CD4-positive, alpha-beta T cell (primary cell): ENCODE measurements around the gene EHD4. TPM values are rescaled to one million over a fixed set of nuclear protein-coding genes. Genes with fewer than 3 reads are reported as not detected.

Experiments used
- ATAC-seq: fragments of 200-7000 bp; cut with Tn5 transposase; one replicate; pipeline ENCODE4 v1.10.0; 2022; ENCODE audit warnings: mild to moderate bottlenecking; ENCODE audit not compliant: poor library complexity
- CTCF ChIA-PET: fragments of 350-600 bp; sonication (Branson Sonifier 250); formaldehyde crosslinking; loops from one replicate; lab custom pipeline; 2021; ENCODE audit warnings: antibody characterized with exemption, inconsistent platforms; lab: Charles Lee
- POLR2A ChIA-PET: fragments of 350-600 bp; sonication (Branson Sonifier 250); formaldehyde crosslinking; loops from one replicate; lab custom pipeline; 2021; ENCODE audit warnings: antibody characterized with exemption, inconsistent platforms; lab: Charles Lee
- DNase-seq, 14 experiments: peaks; one replicate each; pipeline ENCODE4 v3.0.0-alpha.2; 2013 to 2020; ENCODE audit warnings: mixed read lengths in 2 of 14
- H3K27ac ChIP-seq, 2 donors: one replicate each; pipeline versions ENCODE4 v1.5.1 to v1.7.0; 2013; ENCODE audit warnings: low read length in 2 of 2, low read depth in 1 of 2, mild to moderate bottlenecking in 1 of 2
- H3K27me3 ChIP-seq, 2 experiments: 1 replicate in 1 of 2; 2 replicates in 1 of 2; pipeline versions ENCODE4 v1.6.1 to v1.7.0; 2013; ENCODE audit warnings: low read length in 2 of 2, control low read depth in 1 of 2, mild to moderate bottlenecking in 1 of 2, moderate library complexity in 1 of 2; ENCODE audit not compliant: insufficient read depth in 2 of 2, control insufficient read depth in 1 of 2
- H3K36me3 ChIP-seq: one replicate; pipeline ENCODE4 v1.6.1; 2013; ENCODE audit warnings: low read length, control low read depth; ENCODE audit not compliant: insufficient read depth
- H3K4me1 ChIP-seq: one replicate; pipeline ENCODE4 v1.6.1; 2013; ENCODE audit warnings: low read length, control low read depth; ENCODE audit not compliant: insufficient read depth
- H3K4me3 ChIP-seq: one replicate; pipeline ENCODE4 v1.5.1; 2013; ENCODE audit warnings: mild to moderate bottlenecking, low read length, moderate library complexity
- H3K9me3 ChIP-seq, 2 experiments: 1 replicate in 1 of 2; 2 replicates in 1 of 2; pipeline versions ENCODE4 v1.6.1 to v1.7.0; 2013; ENCODE audit warnings: low read length in 2 of 2, mild to moderate bottlenecking in 2 of 2, control low read depth in 1 of 2, moderate library complexity in 1 of 2; ENCODE audit not compliant: control insufficient read depth in 1 of 2, insufficient read depth in 1 of 2
- H3K27ac Mint-ChIP-seq: one replicate; pipeline ENCODE4 v1.8.0; 2020; ENCODE audit warnings: mixed read lengths
- H3K27me3 Mint-ChIP-seq: one replicate; pipeline ENCODE4 v1.8.0; 2021; ENCODE audit warnings: mixed read lengths
- H3K36me3 Mint-ChIP-seq: one replicate; pipeline ENCODE4 v1.8.0; 2021; ENCODE audit warnings: low read depth, mixed read lengths
- H3K4me1 Mint-ChIP-seq: one replicate; pipeline ENCODE4 v1.8.0; 2021; ENCODE audit warnings: low read depth, mixed read lengths
- H3K4me3 Mint-ChIP-seq: one replicate; pipeline ENCODE4 v1.8.0; 2020; ENCODE audit warnings: mild to moderate bottlenecking, mixed read lengths
- H3K9me3 Mint-ChIP-seq: one replicate; pipeline ENCODE4 v1.8.0; 2020; ENCODE audit warnings: mixed read lengths
- intact Hi-C, 2 experiments: fragments of 100-400 bp; cut with DNase I in 1 of 2; cut with micrococcal nuclease in 1 of 2; formaldehyde crosslinking; loops; one replicate each; pipeline versions ENCODE4 v1.15.1 to v1.9.0; 2023 to 2025; cut with DNase I, micrococcal nuclease
- total RNA-seq, 174 experiments: library from RNA in 2 of 174; stranded (reverse) in 2 of 174; gene quantifications; one replicate each; pipeline ENCODE4 v1.2.3 and lab custom pipeline; 2021 to 2026
- TF ChIP-seq, protein P1 (sequence below): fragments of 200-600 bp; IDR thresholded peaks from one replicate; pipeline ENCODE4 v1.8.0; 2022; ENCODE audit warnings: antibody characterized with exemption, mild to moderate bottlenecking

Gene EHD4
- total RNA-seq, 2 experiments from 2014 or later: 39.8 to 40.5 TPM

DNA sequence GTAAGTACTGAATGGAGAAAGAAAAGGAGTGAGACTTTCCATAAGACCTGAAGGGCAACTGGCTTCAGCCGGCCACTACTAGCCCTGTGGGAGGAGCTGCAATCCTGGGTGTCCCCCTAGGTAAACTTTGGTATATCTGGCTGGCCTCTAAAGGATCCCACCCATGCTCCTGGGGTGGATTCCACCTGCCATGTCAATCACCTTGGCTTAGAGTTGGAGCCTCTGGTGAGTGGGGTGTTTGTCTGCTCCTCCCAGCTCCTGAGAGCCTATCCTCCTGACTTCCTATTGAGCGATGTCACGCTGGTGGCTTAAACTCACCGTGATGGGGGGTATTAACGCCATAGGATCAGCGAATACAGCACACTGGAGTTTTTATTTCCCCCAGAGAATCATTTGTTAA is 81.1 kb downstream of the EHD4 start:
- ATAC-seq: no peak
- Mint-ChIP-seq H3K27ac (peak overlapping the region; percentile 100), H3K4me1 (peaks cover 55% of the 10 kb centered on the region), H3K9me3 (no peaks in the 10 kb centered on the region), H3K27me3 (no peaks in the 10 kb centered on the region), H3K4me3 (no peak overlapping the region), H3K36me3 (peaks cover 7% of the 10 kb centered on the region)
- intact Hi-C loops: no loop called here
- Histone ChIP-seq H3K4me3 (no peak overlapping the region), H3K36me3 (no peaks in the 10 kb centered on the region), H3K27me3 (no peaks in the 10 kb centered on the region), H3K27ac (no peak overlapping the region), H3K4me1 (peaks cover 69% of the 10 kb centered on the region), H3K9me3 (peaks cover 0 to 6% of the 10 kb centered on the region in 2 experiments)
- TF ChIP-seq, protein P1, sequence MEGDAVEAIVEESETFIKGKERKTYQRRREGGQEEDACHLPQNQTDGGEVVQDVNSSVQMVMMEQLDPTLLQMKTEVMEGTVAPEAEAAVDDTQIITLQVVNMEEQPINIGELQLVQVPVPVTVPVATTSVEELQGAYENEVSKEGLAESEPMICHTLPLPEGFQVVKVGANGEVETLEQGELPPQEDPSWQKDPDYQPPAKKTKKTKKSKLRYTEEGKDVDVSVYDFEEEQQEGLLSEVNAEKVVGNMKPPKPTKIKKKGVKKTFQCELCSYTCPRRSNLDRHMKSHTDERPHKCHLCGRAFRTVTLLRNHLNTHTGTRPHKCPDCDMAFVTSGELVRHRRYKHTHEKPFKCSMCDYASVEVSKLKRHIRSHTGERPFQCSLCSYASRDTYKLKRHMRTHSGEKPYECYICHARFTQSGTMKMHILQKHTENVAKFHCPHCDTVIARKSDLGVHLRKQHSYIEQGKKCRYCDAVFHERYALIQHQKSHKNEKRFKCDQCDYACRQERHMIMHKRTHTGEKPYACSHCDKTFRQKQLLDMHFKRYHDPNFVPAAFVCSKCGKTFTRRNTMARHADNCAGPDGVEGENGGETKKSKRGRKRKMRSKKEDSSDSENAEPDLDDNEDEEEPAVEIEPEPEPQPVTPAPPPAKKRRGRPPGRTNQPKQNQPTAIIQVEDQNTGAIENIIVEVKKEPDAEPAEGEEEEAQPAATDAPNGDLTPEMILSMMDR: no peak
- CTCF ChIA-PET: interaction anchor here (2.5 kb wide), 1 partner anchor 13 kb away, joined by 15 read pairs; no protein-coding TSS in a partner anchor
- POLR2A ChIA-PET: interaction anchor here (2.6 to 4.1 kb wide), 2 partner anchors 21 to 46 kb away, joined by 13 to 17 read pairs; no protein-coding TSS in a partner anchor
- no peak for DNase-seq

DNA sequence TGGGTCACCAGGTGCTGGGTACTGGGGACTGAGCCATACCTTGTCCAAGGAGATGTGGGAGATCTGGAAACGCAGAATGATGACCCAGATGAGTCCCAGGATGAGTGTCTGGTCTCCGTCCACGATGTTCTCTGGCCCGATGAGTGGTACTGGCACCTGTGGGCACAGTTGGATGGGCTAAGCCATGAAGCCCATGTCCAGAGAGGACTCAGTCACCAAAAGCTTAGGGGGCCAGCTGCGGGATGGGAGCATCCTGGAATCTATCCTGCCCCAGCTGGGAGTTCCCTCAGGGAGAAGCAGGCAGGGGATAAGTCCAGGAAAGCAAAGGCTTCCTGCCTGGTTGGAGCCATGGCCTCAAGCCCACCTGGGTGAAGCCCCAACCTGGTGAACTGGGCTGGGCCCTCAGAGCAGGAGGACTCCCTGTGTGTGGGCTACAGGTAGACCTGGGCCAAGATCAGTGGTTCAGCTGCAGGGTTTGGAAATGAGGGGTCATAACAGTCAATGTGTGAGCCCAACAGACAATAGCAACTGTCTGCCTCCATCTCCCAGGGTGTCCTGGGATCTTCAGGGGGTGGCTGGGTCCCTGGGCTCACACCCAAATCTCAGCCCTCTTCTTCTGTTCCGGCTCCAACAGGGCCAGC is 82.2 kb downstream of the EHD4 start:
- Histone ChIP-seq H3K4me3 (no peak overlapping the region), H3K27me3 (no peaks in the 10 kb centered on the region), H3K4me1 (peaks cover 60% of the 10 kb centered on the region), H3K9me3 (peaks cover 0 to 6% of the 10 kb centered on the region in 2 experiments), H3K27ac (no peak overlapping the region), H3K36me3 (no peaks in the 10 kb centered on the region)
- Mint-ChIP-seq H3K27ac (peak overlapping the region; percentile 75), H3K4me1 (peaks cover 49% of the 10 kb centered on the region), H3K27me3 (no peaks in the 10 kb centered on the region), H3K9me3 (no peaks in the 10 kb centered on the region), H3K4me3 (no peak overlapping the region), H3K36me3 (peaks cover 5% of the 10 kb centered on the region)
- POLR2A ChIA-PET: no interaction called here
- ATAC-seq (no peak), DNase-seq (no peak)
- intact Hi-C loops: no loop called here
- TF ChIP-seq, protein P1: no peak
- CTCF ChIA-PET: no interaction called here

DNA sequence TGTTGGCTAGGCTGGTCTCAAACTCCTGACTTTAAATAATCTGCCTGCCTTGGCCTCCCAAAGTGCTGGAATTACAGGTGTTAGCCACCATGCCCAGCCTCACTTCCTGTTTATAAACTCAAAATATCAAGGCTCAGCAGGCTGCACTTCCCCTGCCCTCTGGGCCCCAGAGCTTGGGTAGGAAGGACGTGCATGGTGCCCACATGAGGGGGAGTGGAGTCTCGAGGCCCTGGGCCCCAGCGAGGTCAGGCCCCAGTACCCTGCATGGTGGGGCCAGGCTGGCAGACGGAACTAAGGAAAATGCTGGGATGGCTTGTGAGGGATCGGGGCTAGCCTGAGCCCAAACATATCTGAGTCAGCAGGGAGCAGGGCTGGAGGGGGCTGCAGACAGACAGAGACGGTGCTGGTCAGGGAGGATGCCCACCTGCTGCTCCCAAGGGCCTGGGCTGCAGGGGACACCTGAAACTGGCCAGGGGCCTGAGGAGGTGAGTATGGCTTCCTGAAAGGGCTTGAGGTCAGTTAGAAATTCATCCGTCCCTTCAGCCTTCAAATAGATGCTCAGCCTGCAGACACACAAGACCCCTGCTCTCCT is 83.6 kb downstream of the EHD4 start:
- Mint-ChIP-seq H3K27me3 (peaks cover 4% of the 10 kb centered on the region), H3K4me3 (no peak overlapping the region), H3K36me3 (no peaks in the 10 kb centered on the region), H3K9me3 (no peaks in the 10 kb centered on the region), H3K4me1 (peaks cover 36% of the 10 kb centered on the region), H3K27ac (peak overlapping the region; percentile 75)
- no peak overlapping the region for H3K27ac ChIP-seq
- H3K27me3 ChIP-seq: no peaks in the 10 kb centered on the region
- intact Hi-C loops: no loop called here
- H3K36me3 ChIP-seq: no peaks in the 10 kb centered on the region
- POLR2A ChIA-PET: interaction anchor here (0.7 kb wide), 1 partner anchor 18 kb away, joined by 3 read pairs; no protein-coding TSS in a partner anchor
- DNase-seq (peak in 2 of 14 experiments; percentile 21 to 52), ATAC-seq (no peak)
- H3K4me1 ChIP-seq: peaks cover 46% of the 10 kb centered on the region
- no peak overlapping the region for H3K4me3 ChIP-seq
- CTCF ChIA-PET: no interaction called here
- TF ChIP-seq, protein P1: no peak
- H3K9me3 ChIP-seq: peaks cover 0 to 6% of the 10 kb centered on the region in 2 experiments
